ENCODE measurements around the gene WBP2NL.
A peak's percentile ranks its signal among the peaks of the same experiment; 100 is the strongest.
"Not testable (repeated sequence)": the region's sequence is repeated elsewhere in the genome, so short reads cannot be mapped to it uniquely, and the experiment has no call there.

The WBP2NL gene

DNA sequence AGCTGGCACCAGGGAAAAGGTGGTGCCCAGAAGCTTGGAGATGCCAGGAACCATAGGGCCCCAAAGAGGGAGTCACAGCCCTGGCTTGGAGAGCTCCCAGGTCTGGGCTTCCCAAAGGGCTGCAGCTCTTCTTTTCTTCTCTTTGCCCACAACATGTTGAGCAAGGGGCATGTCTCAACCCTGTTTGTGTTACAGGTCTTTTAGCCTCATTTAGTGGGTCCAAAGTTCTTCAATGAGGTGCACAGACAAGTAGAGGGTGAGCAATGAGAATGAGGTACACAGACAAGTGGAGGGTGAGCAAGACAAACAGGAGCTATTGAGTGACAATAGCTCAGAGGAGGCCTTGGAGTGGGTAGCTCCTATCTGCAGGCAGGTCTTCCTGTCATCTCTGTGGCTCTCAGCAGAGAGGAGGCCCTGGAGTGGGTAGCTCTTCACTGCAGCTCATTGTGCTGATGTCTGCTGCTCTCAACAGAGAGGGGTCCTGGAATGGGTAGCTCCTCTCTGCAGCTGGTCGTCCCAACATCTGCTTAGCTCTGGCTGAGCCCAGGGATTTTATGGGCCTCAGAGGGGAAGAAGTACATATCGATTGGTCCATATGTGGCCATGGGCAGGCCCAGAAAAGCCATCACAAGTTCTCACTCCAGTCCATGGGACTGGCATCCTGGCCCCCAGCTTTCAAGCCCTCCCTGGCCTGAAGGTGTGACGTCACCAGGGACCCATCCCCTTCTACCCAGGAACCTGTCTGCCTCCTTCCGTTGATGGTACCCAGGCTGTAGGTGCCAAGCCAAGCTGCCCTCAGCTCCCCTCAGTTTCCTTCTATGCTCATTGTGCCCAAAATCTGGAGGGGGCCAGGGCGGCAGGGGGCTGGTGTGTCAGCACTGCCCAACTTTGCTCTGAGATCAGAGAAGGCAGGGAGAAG is 34.9 kb downstream of the WBP2NL start:
- DNase-seq (ENCODE audit: low spot score) = no peak

DNA sequence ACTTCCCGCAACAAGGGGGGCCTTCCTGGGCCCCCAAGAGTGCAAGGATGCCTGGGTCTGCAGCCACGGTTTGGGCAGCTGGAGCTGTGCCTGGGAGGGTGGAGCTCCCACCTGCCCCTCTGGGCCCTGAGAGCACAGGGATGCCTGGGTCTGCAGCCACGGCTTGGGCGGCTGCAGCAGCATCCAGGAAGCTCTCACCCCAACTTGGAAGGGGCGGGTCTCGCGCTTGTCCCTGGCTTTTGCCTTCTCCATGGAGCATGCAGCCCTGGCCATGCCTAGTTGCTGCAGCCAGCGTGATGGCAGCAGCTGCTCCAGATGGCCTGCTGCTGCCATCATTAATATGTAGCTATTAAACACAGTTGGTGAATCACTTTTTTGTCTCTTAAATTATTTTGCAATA is 36.7 kb downstream of the WBP2NL start:
- no peak for DNase-seq (ENCODE audit: low spot score)

DNA sequence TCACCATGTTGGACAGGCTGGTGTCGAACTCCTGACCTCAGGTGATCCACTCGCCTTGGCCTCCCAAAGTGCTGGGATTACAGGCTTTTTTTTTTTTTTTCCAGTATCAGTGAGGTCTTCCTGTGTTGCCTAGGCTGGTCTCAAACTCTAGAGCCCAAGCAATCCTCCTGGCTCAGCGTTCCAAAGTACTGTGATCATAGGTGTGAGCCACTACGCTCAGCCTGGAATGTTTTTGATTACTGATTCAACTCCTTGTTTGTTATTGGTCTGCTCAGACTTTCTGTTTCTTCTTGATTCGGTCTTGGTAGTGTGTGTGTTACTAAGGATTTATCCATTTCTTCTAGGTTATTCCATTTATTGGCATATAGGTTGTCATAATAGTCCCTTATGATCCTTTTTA is 40.7 kb downstream of the WBP2NL start:
- no peak for DNase-seq (ENCODE audit: low spot score)

DNA sequence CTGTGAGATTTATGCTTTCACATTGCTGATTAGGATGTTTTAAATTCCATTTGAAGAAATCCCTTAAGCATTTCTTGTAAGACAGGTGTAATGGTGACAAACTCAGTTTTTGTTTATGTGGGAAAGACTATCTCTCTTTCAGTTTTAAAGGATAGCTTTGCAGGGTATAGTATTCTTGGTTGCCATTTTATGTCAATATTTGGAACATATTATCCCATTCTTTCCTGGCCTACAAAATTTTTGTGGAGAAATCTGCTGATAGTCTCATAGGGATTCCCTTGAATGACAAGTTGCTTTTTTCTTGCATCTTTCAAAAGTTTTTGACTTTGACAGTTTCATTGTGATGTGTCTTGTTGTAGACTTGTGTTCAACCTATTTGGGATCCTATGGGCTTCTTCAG is 43.2 kb downstream of the WBP2NL start:
- no peak for DNase-seq (ENCODE audit: low spot score)

DNA sequence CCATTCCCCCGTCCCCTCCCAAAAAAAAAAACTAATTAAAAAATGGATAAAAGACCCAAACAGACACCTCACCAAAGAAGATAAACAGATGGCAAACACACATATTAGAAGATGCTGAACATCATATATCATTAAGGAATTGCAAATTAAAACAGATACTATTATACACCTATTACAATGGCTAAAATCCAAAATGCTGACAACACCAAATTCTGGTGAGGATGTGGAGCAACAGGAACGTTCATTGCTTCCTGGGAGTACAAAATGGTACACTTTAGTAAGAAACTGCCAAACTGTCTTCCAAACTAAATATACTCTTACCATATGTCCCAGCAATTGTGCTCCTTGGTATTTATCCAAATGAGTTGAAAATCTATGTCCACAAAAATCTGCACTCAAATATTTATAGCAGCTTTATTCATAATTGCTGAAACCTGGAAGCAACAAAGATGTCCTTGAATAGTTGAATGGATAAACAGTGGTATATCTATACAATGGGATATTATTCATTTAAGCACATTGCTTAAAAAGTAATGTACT is 52.1 kb downstream of the WBP2NL start:
- DNase-seq (ENCODE audit: low spot score) = no peak

DNA sequence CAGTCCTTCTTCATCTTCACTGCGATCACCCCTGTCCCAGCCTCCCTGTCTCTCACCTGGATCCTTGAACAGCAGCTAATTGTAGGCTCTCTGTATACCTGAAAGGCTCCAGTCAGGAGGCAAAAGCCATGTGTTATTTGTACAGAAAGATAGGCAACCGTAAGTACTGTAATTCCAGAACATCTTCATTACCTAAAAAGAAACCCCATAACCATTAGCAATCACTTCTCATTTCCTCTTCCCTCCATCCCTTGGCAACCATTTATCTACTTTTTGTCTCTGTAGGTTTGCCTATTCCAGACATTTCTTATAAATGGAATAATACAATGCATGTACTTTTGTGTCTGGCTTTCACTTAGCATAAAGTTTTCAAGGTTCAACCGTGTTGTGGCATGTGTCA is 54.2 kb downstream of the WBP2NL start:
- DNase-seq (ENCODE audit: low spot score) = no peak

DNA sequence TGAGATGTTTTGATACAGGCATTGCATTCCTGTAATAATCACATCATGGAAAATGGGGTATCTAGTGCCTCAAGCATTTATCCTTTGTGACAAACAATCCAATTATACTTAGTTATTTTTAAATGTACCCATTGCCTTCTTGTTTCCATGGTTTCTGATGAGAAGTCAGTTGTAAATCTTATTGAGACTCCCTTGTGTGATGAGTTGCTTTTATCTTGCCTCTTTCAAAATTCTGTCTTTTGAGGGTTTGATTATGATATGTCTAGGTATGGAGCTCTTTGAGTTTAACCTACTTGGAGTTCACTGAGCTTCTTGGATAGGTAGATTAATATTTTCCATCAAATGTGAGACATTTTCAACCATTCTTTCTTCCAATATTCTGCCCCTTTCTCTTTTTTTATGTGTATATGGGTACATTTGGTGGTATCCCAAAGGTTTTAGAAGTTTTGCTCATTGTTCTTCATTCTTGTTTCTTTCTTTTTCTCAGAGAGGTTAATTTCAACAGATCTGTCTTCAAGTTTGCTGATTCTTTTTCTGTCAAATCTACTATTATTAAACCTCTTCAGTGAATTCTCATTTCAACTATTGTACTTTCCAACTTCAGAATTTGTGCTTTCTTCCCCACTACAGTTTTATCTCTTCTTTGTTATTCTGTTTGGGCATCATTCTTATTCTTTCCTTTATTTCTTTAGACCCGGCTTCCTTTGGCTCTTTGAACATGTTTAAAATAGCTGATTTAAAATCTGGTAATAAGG is 58.3 kb downstream of the WBP2NL start:
- no peak for DNase-seq (ENCODE audit: low spot score)

DNA sequence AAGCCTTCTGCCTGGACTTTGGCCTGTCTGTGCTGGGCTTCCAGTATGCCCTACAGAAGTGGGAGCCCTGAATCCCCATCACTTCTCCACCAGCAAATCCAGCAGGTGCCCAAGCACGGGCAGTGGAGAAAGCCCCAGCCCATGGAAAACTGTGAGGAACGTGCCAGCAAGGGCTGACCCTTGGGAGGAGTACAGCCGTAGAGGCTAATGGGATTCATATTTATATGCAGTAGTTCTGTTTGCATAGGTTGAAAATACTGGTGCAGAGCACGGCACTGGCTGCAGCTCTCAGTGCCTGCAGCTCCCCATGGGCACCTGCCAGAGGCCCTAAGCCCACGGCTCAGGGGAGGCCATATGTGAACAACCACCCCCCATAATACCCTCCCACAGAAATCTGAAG is 61.9 kb downstream of the WBP2NL start:
- no peak for DNase-seq (ENCODE audit: low spot score)

DNA sequence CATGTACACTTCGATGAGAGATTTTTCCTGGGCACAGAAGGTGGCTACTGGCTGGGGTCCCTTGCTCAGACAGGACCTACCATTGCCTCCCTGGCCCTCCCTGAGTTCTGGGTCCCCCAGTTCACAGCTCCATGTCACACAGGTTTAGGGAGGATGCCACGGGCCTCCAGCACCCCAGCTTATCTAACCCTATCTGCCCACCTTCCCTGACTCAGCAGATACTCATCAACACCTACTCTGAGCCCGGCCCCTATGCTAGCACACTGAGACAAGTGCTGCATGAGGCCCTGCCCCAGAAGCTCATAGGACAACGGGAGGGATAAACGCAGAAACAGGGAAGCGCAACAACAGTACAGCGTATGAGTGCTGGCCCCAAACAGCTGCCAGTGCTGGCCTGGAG is 62.5 kb downstream of the WBP2NL start:
- no peak for DNase-seq (ENCODE audit: low spot score)

DNA sequence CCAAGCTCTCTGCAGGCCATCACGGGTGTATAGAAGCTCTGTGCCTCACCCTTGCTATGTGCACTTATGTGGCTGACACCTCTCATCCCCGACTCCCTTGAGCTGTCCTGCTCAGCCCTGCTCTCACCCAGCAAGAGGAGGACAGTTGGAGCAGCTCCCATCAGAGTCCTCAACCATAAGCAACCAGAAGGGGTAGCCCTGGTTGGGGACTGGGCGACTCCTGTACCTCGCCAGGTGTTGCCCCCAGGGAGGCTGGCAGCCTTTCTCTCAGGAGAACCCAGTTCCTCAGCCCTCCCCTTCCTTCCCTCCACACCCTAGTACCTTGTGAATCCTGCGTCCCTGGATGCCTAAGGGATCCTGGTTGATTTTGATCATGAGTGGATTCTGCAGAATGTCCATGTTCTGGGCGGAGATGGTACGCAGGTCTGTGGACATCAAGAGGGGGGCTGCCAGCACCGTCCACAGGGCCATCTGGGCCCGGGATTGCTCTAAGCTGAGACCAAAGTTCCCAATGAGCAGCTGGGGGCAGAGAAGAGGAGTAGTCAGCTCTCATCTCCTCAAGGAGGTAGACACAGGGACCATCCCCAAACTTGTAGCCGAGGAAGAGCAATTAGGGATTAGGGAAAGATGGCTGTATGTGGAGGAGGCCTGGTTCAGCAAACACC is 64.0 kb downstream of the WBP2NL start:
- no peak for DNase-seq (ENCODE audit: low spot score)

DNA sequence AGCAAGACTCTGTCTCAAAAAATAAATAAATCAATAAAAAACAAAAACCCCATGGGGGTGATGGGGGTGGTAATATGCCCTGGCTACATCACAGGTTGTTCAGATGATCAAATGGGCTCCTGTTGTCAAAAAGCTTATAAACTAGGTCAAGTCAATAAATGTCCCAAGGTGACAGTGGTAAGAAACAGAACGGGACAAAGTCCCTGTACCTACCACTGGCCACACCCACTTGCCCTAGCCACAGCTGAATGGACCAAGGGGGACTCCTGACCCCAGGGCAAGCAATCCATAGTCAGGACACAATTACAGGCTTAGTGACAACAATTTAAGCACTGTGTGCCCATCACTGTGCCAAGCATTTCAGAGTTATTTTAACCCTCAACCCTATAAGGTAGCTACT is 66.0 kb downstream of the WBP2NL start:
- DNase-seq (ENCODE audit: low spot score) = no peak

DNA sequence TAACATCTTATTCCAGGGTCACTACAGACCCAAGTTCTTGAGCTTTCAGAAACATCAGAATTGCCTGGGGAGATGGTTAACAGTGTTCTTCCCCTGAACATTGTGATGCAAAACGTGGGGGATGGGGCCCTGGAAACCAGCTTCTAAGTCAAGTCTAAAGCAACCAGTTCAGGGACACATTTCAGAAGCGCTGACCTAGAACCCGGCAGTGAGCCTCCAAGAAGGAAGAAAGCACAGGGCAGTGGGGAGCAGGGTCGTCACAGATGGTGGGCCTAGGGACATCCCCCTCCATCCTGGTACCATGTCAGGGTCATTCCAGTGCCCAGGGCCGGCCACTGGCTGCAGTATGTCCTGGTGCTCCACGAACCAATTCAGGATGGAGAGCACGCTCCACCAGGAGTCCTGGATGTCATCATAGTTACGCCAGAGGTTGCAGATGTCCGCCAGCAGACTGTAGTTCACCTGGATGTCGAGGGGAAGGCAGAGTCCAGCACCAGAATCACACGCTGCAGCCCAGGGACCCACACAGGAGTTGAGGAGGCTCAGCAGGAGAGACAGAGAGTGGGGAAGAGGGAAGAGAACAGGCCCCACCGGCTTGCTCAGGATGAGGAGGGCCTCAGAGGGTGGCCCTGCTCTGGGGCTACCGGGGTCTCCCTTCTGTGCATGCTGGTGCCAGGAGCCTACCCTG is 67.0 kb downstream of the WBP2NL start:
- DNase-seq (ENCODE audit: low spot score) = no peak

DNA sequence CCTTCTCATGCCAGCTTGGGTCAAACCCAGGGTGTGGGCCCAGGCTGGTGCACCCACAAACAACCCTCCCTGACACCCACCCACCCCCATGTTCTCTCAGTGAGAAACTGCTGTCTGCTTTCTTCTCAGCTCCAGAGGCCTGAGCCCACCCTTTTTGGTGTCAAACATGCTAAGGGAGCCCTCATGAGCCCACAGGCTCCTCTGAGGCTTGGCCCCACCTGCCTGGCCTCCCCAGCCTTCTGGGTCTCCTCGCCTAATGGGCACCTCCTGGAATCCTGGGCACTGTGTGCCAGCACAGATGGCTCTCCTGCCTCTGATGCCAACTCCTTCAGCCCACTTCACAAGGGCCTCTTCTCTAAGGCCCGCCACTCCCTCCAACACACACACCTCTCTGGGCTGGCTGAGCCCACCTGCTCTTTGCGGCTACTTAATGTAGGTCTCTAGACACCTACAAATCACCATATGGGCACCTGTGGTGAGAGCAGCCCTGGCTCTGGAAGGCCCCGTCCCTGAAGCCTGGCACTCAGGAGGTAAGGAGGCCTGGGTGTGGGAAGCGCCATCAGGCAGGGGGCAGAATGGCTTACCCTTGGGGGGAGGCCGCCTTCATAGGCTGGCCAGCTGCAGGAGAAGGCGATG is 67.7 kb downstream of the WBP2NL start:
- no peak for DNase-seq (ENCODE audit: low spot score)

DNA sequence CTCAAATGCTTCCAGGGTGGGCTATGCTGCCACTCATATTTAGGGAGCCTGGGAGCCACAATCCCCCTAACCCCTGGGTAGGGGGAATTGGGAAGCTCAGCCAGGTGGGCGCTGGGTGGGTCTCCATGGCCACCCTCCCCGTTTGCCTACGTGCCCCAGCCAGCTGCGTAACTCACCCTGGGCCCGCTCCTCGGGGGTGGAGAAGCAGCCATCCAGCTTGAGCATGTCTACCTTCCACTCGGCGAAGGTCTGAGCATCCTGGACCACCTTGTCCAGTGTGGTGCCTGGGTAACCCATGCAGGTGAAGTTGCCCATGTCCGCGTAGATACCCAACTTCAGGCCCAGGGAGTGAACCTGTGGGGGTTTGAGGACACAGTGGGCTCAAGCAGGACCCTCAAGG is 68.3 kb downstream of the WBP2NL start:
- no peak for DNase-seq (ENCODE audit: low spot score)

DNA sequence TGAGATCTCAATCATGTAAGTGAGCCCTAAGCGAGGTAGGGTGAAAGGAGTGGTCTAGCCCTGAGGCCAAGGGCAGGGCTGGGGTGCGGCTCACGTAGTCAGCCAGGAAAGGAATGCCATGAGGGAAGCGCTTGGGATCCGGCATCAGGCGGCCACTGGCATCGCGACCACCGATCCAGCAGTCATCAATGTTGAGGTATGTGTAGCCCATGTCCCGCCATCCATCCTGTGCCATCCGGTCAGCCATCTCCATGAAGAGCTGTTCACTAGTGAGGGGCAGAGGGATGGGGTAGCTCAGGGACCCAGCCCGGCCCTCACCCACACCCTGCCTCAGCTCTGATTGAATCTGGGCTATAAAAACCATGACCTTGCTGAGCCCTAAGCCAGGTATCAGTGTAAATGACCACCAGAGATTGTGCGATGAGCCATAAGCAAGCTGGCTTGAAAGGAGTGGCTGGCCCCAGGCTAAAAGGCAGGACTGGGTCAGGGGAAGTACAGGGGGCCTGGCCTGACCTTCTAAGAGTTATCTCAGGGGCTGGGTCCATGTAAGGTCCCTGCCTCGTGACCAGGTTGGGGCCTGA is 69.2 kb downstream of the WBP2NL start:
- no peak for DNase-seq (ENCODE audit: low spot score)

DNA sequence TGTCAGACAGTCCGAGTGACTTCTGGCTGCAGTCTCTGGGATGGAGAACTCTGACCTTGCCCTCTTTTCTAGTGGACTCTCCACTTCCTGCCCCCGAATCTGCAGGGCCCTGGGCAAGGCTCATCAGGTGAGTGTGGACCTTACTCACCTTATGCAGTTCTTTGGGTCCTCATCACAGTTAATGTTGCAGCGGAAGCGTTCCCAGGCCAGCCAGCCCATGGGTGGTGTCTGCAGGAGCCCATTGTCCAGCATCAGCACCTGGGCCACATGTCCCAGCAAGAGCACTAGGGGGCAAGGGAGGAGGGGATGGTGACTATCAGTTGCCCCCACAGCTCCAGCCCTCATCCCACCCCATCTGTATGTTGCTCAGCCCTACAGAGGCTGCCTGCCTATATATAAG is 69.7 kb downstream of the WBP2NL start:
- DNase-seq (ENCODE audit: low spot score) = no peak

DNA sequence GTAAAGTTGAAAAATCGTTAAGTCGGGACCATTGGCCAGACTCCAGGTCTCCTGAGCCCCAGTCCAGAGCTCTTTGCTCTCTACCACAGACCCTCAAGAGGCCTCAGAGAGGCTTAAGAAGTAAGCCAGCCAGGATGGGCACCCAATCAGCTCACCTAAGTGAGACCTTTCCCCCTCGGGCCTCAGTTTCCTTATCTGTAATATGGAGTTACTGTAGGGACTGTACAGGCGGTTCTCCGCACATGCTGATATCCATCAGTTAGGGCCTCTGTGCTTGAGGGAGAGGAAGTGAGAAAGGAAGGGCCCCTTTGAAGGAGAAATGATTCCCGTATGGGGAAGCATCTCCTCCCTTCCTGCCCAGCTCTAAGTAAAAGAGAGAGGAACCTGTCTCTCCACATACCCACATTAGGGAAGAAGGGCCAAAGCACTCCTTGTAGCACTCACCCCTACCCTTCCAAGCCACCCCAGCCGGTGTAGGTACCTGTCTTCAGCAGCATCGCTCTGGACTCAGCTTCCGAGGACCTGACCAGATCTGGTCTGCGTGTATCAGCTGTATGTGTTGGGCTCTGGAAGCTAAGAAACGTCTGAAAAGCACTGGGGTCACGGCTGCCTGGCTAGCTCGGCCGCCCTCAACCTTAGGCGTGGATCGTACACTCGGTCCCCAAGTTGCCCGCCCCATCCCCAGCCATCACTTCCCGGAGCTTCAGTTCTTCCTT is 71.4 kb downstream of the WBP2NL start:
- peak; percentile 55 for DNase-seq (ENCODE audit: low spot score)

DNA sequence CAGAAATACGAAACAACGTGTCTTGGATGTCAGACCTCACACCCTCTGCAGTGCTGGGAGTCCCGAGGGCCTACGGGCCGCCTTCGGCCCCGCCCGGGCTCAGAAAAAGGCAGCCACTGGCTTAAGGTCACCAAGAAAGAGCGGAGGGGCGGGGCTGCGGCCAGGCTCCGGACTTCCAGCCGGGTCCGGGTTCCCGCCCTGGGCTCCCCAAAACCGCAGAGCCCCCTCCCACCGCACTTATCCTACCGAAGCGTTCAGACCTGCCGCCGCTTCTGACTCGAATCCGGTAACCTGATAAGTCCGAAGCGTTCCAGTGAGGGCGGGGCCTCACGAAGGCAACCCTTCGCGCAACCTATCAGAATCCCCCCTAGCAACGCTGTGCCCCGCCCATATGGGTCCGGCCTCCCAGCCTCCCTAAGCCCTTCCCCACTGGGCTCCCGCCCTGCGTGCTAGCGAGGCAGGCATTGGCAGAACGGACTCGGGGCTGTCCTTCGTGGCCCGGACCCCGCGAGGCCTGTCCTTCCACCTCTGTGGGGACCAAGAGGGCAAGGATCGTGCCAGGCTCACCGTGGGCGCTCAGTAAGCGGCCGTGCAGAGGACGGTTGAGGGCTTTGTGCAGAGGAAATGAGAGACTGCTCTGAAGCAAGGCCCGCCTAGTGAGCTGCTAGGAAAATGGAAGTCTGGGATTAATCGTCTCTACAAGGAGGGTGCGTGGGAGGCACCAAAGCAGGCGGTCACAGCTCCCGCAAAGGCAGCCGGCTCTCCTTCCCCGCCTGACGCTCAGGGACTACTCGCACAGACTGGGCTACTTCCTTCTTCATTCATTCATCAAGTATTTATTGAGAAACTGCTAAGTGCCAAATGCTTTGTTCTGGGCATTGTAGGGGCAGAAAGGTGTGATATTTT is 72.2 kb downstream of the WBP2NL start, which contains the start of gene NAGA:
NAGA (minus strand) TSS at position 296 of the 906 bp plus-strand sequence. CDS start 515 bp downstream, outside the sequence.
- peak; percentile 93 for DNase-seq (ENCODE audit: low spot score)

DNA sequence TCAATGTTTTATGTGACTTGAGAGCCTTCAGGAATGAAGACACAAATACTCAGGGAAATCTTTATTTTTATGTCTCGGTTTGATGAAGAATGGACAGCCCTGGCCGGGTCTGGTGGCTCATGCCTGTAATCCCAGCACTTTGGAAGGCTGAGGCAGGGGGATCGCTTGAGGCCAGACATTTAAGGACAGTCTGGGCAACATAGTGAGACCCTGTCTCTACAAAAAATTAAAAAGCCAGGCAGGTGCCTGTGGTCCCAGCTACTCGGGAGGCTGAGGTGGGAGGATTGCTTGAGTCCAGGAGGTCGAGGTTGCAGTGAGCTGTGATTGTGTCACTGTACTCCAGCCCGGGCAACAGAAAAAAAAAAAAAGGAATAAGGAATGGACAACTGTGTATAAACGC is 72.9 kb downstream of the WBP2NL start:
- DNase-seq (ENCODE audit: low spot score) = not testable (repeated sequence)

All from globus pallidus (tissue), 1 donor.